ENCODE measurements around the gene PKP2.

PKP2 gene

DNA sequence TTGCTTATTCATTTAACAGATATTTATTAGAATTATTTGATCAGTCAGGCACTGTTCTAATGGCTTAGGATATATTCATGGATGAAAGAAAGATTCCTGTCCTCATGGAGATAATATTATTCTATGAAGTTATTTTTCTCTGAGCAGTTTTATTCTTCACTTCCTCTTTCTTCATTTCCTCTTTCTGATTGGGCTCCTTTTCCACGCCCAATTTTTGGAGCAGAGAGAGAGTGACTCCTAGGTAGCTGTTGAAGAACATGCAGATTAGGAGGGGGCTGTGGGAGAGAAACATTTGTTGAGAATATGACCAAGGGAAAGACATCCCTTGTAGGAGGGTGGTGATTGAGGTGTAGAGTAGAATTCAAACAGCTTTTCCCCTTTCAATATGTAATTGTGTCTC lies 134.9 kb downstream of the PKP2 start:
- no peaks in the 10 kb centered on the region for H3K36me3 ChIP-seq (ENCODE audit: control insufficient read depth in 4 of 4, insufficient read depth in 4 of 4, low read length in 3 of 4)
- ChIA-PET POLR2A (no interaction called here), CTCF (interaction anchor here (0.6 kb wide), 1 partner anchor 157 kb away, joined by 3 read pairs; no protein-coding TSS in a partner anchor)
- no peak overlapping the region for H3K27ac ChIP-seq (ENCODE audit: insufficient read depth in 1 of 2, low read depth in 1 of 2, low read length in 2 of 2, poor library complexity in 1 of 2, severe bottlenecking in 2 of 2)
- H3K27me3 ChIP-seq (replicated peaks in 2 of 5; ENCODE audit: control insufficient read depth in 4 of 5, insufficient read depth in 5 of 5, low read length in 4 of 5), result no peaks in the 10 kb centered on the region
- H3K9me3 ChIP-seq (ENCODE audit: control extremely low read depth in 1 of 5, control insufficient read depth in 4 of 5, insufficient read depth in 2 of 5, low read depth in 1 of 5, low read length in 4 of 5), result no peaks in the 10 kb centered on the region
- DNase-seq, result peak; percentile 59 to 84 (median 83)
- H3K4me3 ChIP-seq (ENCODE audit: control insufficient read depth in 1 of 7, extremely low read depth in 1 of 7, insufficient read depth in 4 of 7, low read depth in 2 of 7, low read length in 6 of 7), result no peak overlapping the region
- WGBS (ENCODE audit: insufficient coverage), result no CpG with 5 or more reads among the region's 1 CpG
- H3K4me1 ChIP-seq (ENCODE audit: control extremely low read depth in 1 of 4, control insufficient read depth in 4 of 4, insufficient read depth in 4 of 4, low read length in 3 of 4), result peaks cover 3 to 11% (median 7%) of the 10 kb centered on the region in 4 experiments

DNA sequence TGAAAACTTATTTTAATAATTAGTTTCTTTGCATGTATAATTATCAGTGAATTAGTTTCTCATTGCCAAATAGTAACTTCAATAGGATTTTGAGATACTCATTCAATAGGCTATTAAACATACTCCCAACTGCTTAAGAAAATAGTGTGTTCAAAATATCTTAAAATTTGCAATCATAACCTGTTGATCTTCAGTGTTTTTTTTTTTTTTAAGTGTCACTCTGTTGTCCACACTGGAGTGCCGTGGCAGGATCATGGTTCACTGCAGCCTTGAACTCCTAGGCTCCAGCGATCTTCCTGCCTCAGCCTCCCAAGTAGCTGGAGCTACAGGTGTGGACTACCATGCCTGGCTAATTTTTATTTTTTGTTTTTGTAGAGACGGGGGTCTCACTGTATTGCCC lies 139.4 kb downstream of the PKP2 start:
- ChIA-PET CTCF (interaction anchor here (0.8 to 4.7 kb wide), 6 partner anchors 10 to 1266 kb away, joined by 3 to 52 read pairs (median 12); partner anchors contain the start of gene ALG10), POLR2A (no interaction called here)
- no peaks in the 10 kb centered on the region for H3K9me3 ChIP-seq (ENCODE audit: control extremely low read depth in 1 of 5, control insufficient read depth in 4 of 5, insufficient read depth in 2 of 5, low read depth in 1 of 5, low read length in 4 of 5)
- H3K27ac ChIP-seq (ENCODE audit: insufficient read depth in 1 of 2, low read depth in 1 of 2, low read length in 2 of 2, poor library complexity in 1 of 2, severe bottlenecking in 2 of 2), result no peak overlapping the region
- peaks cover 15 to 31% (median 20%) of the 10 kb centered on the region in 4 experiments for H3K4me1 ChIP-seq (ENCODE audit: control extremely low read depth in 1 of 4, control insufficient read depth in 4 of 4, insufficient read depth in 4 of 4, low read length in 3 of 4)
- DNase-seq, result no peak
- whole genome bisulfite sequencing (ENCODE audit: insufficient coverage), result 100% methylated on average over 3 of the region's 3 CpGs
- H3K36me3 ChIP-seq (ENCODE audit: control insufficient read depth in 4 of 4, insufficient read depth in 4 of 4, low read length in 3 of 4), result peaks cover 0 to 13% (median 4%) of the 10 kb centered on the region in 4 experiments
- no peak overlapping the region for H3K4me3 ChIP-seq (ENCODE audit: control insufficient read depth in 1 of 7, extremely low read depth in 1 of 7, insufficient read depth in 4 of 7, low read depth in 2 of 7, low read length in 6 of 7)
- no peaks in the 10 kb centered on the region for H3K27me3 ChIP-seq (replicated peaks in 2 of 5; ENCODE audit: control insufficient read depth in 4 of 5, insufficient read depth in 5 of 5, low read length in 4 of 5)

DNA sequence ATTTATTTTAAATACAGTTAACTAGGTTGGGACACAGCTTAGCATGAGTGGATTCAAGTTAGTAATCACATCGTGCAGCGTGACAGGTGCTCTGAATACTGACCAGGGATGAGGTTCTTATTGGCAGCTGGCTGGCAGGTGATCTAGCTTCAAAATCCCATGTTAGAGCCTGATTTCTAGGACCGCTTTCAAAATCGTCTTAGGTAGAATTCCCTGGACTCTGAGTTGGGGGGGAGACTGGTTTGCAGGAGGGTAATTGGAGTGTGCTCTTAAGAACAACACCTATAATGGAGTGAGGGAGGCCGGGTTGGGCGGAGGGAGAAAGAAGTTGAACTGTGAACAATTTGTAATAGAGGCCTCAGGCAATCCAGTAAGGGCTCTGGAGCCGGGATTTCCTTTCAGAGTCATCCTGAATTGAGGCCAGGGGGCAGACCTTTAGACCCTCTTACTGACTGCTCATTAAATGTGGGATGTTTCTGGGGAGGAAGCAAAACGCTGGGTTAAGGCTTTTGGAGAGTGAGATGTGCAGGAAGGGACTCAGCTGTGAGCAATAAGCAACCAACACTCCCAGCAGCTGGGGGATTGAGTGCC lies 140.0 kb downstream of the PKP2 start:
- Histone ChIP-seq H3K9me3 (ENCODE audit: control extremely low read depth in 1 of 5, control insufficient read depth in 4 of 5, insufficient read depth in 2 of 5, low read depth in 1 of 5, low read length in 4 of 5) (no peaks in the 10 kb centered on the region), H3K4me1 (ENCODE audit: control extremely low read depth in 1 of 4, control insufficient read depth in 4 of 4, insufficient read depth in 4 of 4, low read length in 3 of 4) (peaks cover 15 to 25% (median 18%) of the 10 kb centered on the region in 4 experiments), H3K4me3 (ENCODE audit: control insufficient read depth in 1 of 7, extremely low read depth in 1 of 7, insufficient read depth in 4 of 7, low read depth in 2 of 7, low read length in 6 of 7) (peak overlapping the region in 4 of 7 experiments; percentile 87 to 100 (median 96)), H3K27ac (ENCODE audit: insufficient read depth in 1 of 2, low read depth in 1 of 2, low read length in 2 of 2, poor library complexity in 1 of 2, severe bottlenecking in 2 of 2) (peak overlapping the region in 1 of 2 experiments; percentile 89), H3K36me3 (ENCODE audit: control insufficient read depth in 4 of 4, insufficient read depth in 4 of 4, low read length in 3 of 4) (peaks cover 2 to 18% (median 7%) of the 10 kb centered on the region in 4 experiments), H3K27me3 (replicated peaks in 2 of 5; ENCODE audit: control insufficient read depth in 4 of 5, insufficient read depth in 5 of 5, low read length in 4 of 5) (no peaks in the 10 kb centered on the region)
- POLR2A ChIA-PET, result interaction anchor here (1.4 kb wide), 1 partner anchor 161 kb away, joined by 3 read pairs; no protein-coding TSS in a partner anchor
- CTCF ChIA-PET, result interaction anchor here (0.6 to 4.7 kb wide), 14 partner anchors 10 to 1277 kb away, joined by 3 to 52 read pairs (median 5); partner anchors contain the start of gene ALG10
- 55% methylated on average over 5 of the region's 8 CpGs for WGBS (ENCODE audit: insufficient coverage)
- DNase-seq, result no peak

DNA sequence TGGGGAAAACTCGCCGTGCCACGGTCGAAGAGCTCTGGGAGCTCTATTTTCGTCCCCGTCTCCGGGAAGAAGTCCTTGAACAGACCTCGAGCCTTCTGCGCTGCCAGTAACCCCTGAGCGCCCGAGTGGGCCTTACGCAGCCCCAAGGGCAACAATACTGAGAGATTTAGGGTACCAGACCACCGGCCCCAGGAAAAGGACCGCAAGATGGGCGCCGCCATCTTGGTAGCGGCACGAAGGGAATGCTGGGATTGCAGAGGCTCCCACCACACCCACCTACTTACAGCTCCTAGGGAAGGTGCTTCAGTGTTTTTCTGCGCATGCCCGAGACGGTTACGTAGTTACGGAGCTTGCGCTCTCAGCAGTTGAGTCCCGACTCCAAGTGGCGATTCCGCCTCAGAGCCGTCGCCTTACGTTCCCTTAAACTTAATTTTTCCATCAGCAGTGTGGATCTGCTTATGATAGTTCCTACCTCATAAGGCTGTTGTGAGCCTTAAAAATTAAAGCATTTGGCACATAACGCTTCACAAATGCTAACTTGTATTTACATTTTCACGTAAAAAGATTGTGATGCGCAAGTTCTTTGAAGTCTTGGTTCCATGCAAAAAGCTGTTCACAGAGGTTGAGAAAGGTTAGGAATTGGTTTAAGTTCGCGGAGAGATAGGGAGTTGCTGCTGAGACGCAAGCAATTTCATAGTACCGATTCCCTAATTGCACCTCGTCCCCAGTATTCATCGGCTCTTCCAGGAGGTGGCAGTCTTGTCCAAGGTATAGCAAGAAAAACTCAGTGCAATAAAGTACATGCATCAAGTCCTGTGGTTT lies 140.7 kb downstream of the PKP2 start, which contains the start of gene YARS2:
Gene YARS2, minus strand, starts transcription at position 244 of the 822 bp plus-strand sequence. Its CDS starts 23 bp downstream, at position 221.
- Histone ChIP-seq H3K4me1 (ENCODE audit: control extremely low read depth in 1 of 4, control insufficient read depth in 4 of 4, insufficient read depth in 4 of 4, low read length in 3 of 4) (peaks cover 12 to 21% (median 14%) of the 10 kb centered on the region in 4 experiments), H3K9me3 (ENCODE audit: control extremely low read depth in 1 of 5, control insufficient read depth in 4 of 5, insufficient read depth in 2 of 5, low read depth in 1 of 5, low read length in 4 of 5) (no peaks in the 10 kb centered on the region), H3K4me3 (ENCODE audit: control insufficient read depth in 1 of 7, extremely low read depth in 1 of 7, insufficient read depth in 4 of 7, low read depth in 2 of 7, low read length in 6 of 7) (peak within 1 kb of the TSS; percentile 86 to 100 (median 94)), H3K36me3 (ENCODE audit: control insufficient read depth in 4 of 4, insufficient read depth in 4 of 4, low read length in 3 of 4) (peaks cover 2 to 24% (median 10%) of the 10 kb centered on the region in 4 experiments), H3K27me3 (replicated peaks in 2 of 5; ENCODE audit: control insufficient read depth in 4 of 5, insufficient read depth in 5 of 5, low read length in 4 of 5) (no peaks in the 10 kb centered on the region), H3K27ac (ENCODE audit: insufficient read depth in 1 of 2, low read depth in 1 of 2, low read length in 2 of 2, poor library complexity in 1 of 2, severe bottlenecking in 2 of 2) (peak within 1 kb of the TSS; percentile 82 to 89)
- CTCF ChIA-PET, result interaction anchor here (0.6 to 4.7 kb wide), 23 partner anchors 11 to 1278 kb away, joined by 3 to 52 read pairs (median 5); partner anchors contain the start of gene ALG10
- WGBS (ENCODE audit: insufficient coverage), result 0% methylated on average over 35 of the region's 39 CpGs
- peak; percentile 93 to 97 (median 95) for DNase-seq
- POLR2A ChIA-PET, result interaction anchor here (1.2 to 1.4 kb wide), 2 partner anchors 162 to 1265 kb away, joined by 3 to 5 read pairs; no protein-coding TSS in a partner anchor

DNA sequence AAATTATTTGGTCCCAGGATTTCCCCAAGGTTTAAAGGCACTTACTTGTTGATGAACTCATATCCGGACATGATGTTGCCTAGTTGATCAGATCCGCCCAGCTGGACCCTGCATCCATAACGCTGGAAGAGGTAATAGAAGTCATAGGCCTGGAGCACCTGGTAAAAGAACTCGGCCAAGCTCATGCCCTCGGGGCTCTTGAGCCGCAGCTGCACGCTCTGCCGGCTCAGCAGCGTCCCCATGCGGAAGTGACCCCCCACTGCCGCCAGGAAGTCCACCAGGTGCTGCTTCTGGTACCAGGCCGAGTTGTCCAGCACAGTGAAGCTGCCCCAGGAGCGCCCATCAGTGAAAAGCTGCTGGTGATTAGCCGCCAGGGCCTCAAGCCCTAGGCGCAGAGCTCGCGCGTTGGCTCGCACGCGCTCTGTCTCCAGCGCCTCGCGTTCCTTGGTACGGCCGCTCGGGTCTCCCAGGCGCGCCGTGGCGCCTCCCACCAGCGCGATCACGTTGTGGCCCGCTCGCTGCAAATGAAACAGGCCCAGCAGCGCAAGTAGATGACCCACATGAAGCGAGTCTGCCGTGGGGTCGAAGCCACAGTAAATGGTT lies 141.4 kb downstream of the PKP2 start:
- H3K27me3 ChIP-seq (replicated peaks in 2 of 5; ENCODE audit: control insufficient read depth in 4 of 5, insufficient read depth in 5 of 5, low read length in 4 of 5), result no peaks in the 10 kb centered on the region
- no peaks in the 10 kb centered on the region for H3K9me3 ChIP-seq (ENCODE audit: control extremely low read depth in 1 of 5, control insufficient read depth in 4 of 5, insufficient read depth in 2 of 5, low read depth in 1 of 5, low read length in 4 of 5)
- ChIA-PET CTCF (interaction anchor here (0.6 to 4.7 kb wide), 21 partner anchors 12 to 1268 kb away, joined by 3 to 52 read pairs (median 5); partner anchors contain the start of gene ALG10), POLR2A (interaction anchor here (0.7 to 1.2 kb wide), 3 partner anchors 240 to 1266 kb away, joined by 3 to 7 read pairs (median 5); no protein-coding TSS in a partner anchor)
- H3K4me1 ChIP-seq (ENCODE audit: control extremely low read depth in 1 of 4, control insufficient read depth in 4 of 4, insufficient read depth in 4 of 4, low read length in 3 of 4), result peaks cover 12 to 21% (median 14%) of the 10 kb centered on the region in 4 experiments
- WGBS (ENCODE audit: insufficient coverage), result under 1% methylated on average over 39 of the region's 40 CpGs
- H3K4me3 ChIP-seq (ENCODE audit: control insufficient read depth in 1 of 7, extremely low read depth in 1 of 7, insufficient read depth in 4 of 7, low read depth in 2 of 7, low read length in 6 of 7), result peak overlapping the region; percentile 86 to 100 (median 94)
- H3K27ac ChIP-seq (ENCODE audit: insufficient read depth in 1 of 2, low read depth in 1 of 2, low read length in 2 of 2, poor library complexity in 1 of 2, severe bottlenecking in 2 of 2), result peak overlapping the region; percentile 82 to 89
- peak; percentile 61 to 85 (median 78) for DNase-seq
- H3K36me3 ChIP-seq (ENCODE audit: control insufficient read depth in 4 of 4, insufficient read depth in 4 of 4, low read length in 3 of 4), result peaks cover 3 to 30% (median 15%) of the 10 kb centered on the region in 4 experiments

DNA sequence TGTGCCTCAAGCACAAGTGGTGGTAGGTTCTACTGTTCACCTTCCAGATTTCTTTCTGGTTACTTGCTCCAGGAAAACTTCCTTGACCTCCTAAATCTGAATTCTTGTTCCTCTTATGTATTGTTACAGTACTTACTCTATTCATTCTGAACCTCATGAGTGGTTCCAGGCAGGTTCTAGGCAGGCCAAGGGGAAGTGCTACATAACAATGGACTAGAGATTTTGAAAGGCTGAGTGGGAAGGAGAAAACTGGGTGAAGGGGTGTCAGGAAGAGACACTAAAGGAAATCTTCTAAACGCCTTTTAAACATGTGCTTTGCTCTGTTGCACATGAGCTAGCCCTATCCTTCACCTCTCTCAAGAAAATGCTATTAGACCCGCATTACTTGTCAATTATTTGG lies 142.5 kb downstream of the PKP2 start:
- H3K36me3 ChIP-seq (ENCODE audit: control insufficient read depth in 4 of 4, insufficient read depth in 4 of 4, low read length in 3 of 4), result peaks cover 8 to 36% (median 21%) of the 10 kb centered on the region in 4 experiments
- peak overlapping the region in 1 of 2 experiments; percentile 89 for H3K27ac ChIP-seq (ENCODE audit: insufficient read depth in 1 of 2, low read depth in 1 of 2, low read length in 2 of 2, poor library complexity in 1 of 2, severe bottlenecking in 2 of 2)
- no peaks in the 10 kb centered on the region for H3K9me3 ChIP-seq (ENCODE audit: control extremely low read depth in 1 of 5, control insufficient read depth in 4 of 5, insufficient read depth in 2 of 5, low read depth in 1 of 5, low read length in 4 of 5)
- H3K27me3 ChIP-seq (replicated peaks in 2 of 5; ENCODE audit: control insufficient read depth in 4 of 5, insufficient read depth in 5 of 5, low read length in 4 of 5), result no peaks in the 10 kb centered on the region
- peaks cover 12 to 21% (median 14%) of the 10 kb centered on the region in 4 experiments for H3K4me1 ChIP-seq (ENCODE audit: control extremely low read depth in 1 of 4, control insufficient read depth in 4 of 4, insufficient read depth in 4 of 4, low read length in 3 of 4)
- ChIA-PET POLR2A (no interaction called here), CTCF (interaction anchor here (1.2 to 4.7 kb wide), 2 partner anchors 164 to 390 kb away, joined by 3 to 52 read pairs; no protein-coding TSS in a partner anchor)
- 45% methylated on average over 2 of the region's 2 CpGs for WGBS (ENCODE audit: insufficient coverage)
- peak overlapping the region in 6 of 7 experiments; percentile 23 to 100 (median 94) for H3K4me3 ChIP-seq (ENCODE audit: control insufficient read depth in 1 of 7, extremely low read depth in 1 of 7, insufficient read depth in 4 of 7, low read depth in 2 of 7, low read length in 6 of 7)
- peak in 1 of 3 donors; percentile 4 for DNase-seq
